OCI-LY3 (cell line): ENCODE measurements around the gene ZNF165.
"Not testable (repeated sequence)": the region's sequence is repeated elsewhere in the genome, so short reads cannot be mapped to it uniquely, and the experiment has no call there.

Experiments used
- H2AFZ ChIP-seq: fragments of 200-600, 300-600 bp; shearing (Covaris generic); 2 replicates; pipeline ENCODE4 v1.6.0; 2014; ENCODE audit warnings: antibody characterized with exemption, low read depth, low read length
- H3K27ac ChIP-seq: fragments of 200-600, 300-600 bp; sonication (generic); 2 replicates; pipeline ENCODE4 v1.5.1; 2014; ENCODE audit warnings: mild to moderate bottlenecking, low read length, moderate library complexity, mixed read lengths
- H3K27me3 ChIP-seq: fragments of 200-600, 300-600 bp; sonication (generic); 2 replicates; pipeline ENCODE4 v1.6.1; 2014; ENCODE audit warnings: low read depth, low read length, mixed read lengths
- H3K36me3 ChIP-seq: fragments of 200-600, 300-600 bp; sonication (generic); replicated peaks from 2 replicates; pipeline ENCODE3; 2014; ENCODE audit warnings: low read depth, low read length, mixed read lengths
- H3K4me1 ChIP-seq: fragments of 300-600, 200-600 bp; sonication (generic); 2 replicates; pipeline ENCODE4 v1.6.1; 2014; ENCODE audit warnings: low read length, mixed read lengths
- H3K4me2 ChIP-seq: fragments of 200-600, 300-600 bp; sonication (generic); 2 replicates; pipeline ENCODE4 v1.6.1; 2014; ENCODE audit warnings: low read length, mixed read lengths
- H3K4me3 ChIP-seq: fragments of 300-600, 200-600 bp; sonication (generic); 2 replicates; pipeline ENCODE4 v1.5.1; 2014; ENCODE audit warnings: antibody characterized with exemption, mild to moderate bottlenecking, low read length, moderate library complexity
- H3K79me2 ChIP-seq: fragments of 300-600, 200-600 bp; shearing (Covaris generic); 2 replicates; pipeline ENCODE4 v1.6.1; 2014; ENCODE audit warnings: mild to moderate bottlenecking, low read length, mixed read lengths
- H3K9ac ChIP-seq: fragments of 300-600, 200-600 bp; shearing (Covaris generic); 2 replicates; pipeline ENCODE4 v1.6.0; 2014; ENCODE audit warnings: mild to moderate bottlenecking, low read length, moderate library complexity
- H3K9me3 ChIP-seq: fragments of 200-600, 300-600 bp; shearing (Covaris generic); 2 replicates; pipeline ENCODE4 v1.6.1; 2014; ENCODE audit warnings: low read length, mixed read lengths; ENCODE audit not compliant: insufficient read depth
- H4K20me1 ChIP-seq: fragments of 200-600, 300-600 bp; sonication (generic); 2 replicates; pipeline ENCODE4 v1.6.1; 2016; ENCODE audit warnings: low read length, mixed read lengths; ENCODE audit not compliant: insufficient read depth
- EZH2phosphoT487 ChIP-seq: fragments of 200-600 bp; shearing (Covaris generic); IDR thresholded peaks from 2 replicates; pipeline ENCODE4 v1.6.1; 2018; ENCODE audit warnings: antibody characterized with exemption, mixed run types, low read depth
- TF ChIP-seq, protein P1 (sequence below): fragments of 200-600, 300-600 bp; sonication (generic); IDR thresholded peaks from 2 replicates; pipeline ENCODE4 v1.5.1; 2014; ENCODE audit warnings: antibody characterized with exemption, low read length, low read depth

The ZNF165 gene

GRCh38 chr6:28080381-28080630 is at the start of gene ZNF165:
Gene ZNF165 (plus strand): TSS chr6:28080568. CDS start chr6:28085481, 4,913 bp downstream.
- H2AFZ ChIP-seq, result peak within 1 kb of the TSS; percentile 95; the same call in 1 of the 2 replicates
- peaks cover 12% of the 10 kb centered on the region for H3K36me3 ChIP-seq
- H3K4me1 ChIP-seq, result peaks cover 31% of the 10 kb centered on the region
- H3K9ac ChIP-seq, result peak within 1 kb of the TSS; percentile 89
- H4K20me1 ChIP-seq, H3K9me3 ChIP-seq, H3K27me3 ChIP-seq, H3K79me2 ChIP-seq: not testable (repeated sequence)
- peak within 1 kb of the TSS; percentile 86 for H3K4me2 ChIP-seq
- peak within 1 kb of the TSS; percentile 97 for H3K27ac ChIP-seq
- peak within 1 kb of the TSS; percentile 95 for H3K4me3 ChIP-seq

GRCh38 chr6:28053584-28053983 is 26.8 kb upstream of the ZNF165 start:
- Histone ChIP-seq H3K4me2 (no peak overlapping the region), H3K27me3 (no peaks in the 10 kb centered on the region), H3K4me1 (no peaks in the 10 kb centered on the region), H3K4me3 (no peak overlapping the region), H3K36me3 (no peaks in the 10 kb centered on the region), H2AFZ (no peak overlapping the region), H3K27ac (no peak overlapping the region), H4K20me1 (no peaks in the 10 kb centered on the region), H3K79me2 (no peaks in the 10 kb centered on the region), H3K9me3 (no peaks in the 10 kb centered on the region), H3K9ac (no peak overlapping the region)
- no peak for TF ChIP-seq EZH2phosphoT487
- TF ChIP-seq, protein P1, sequence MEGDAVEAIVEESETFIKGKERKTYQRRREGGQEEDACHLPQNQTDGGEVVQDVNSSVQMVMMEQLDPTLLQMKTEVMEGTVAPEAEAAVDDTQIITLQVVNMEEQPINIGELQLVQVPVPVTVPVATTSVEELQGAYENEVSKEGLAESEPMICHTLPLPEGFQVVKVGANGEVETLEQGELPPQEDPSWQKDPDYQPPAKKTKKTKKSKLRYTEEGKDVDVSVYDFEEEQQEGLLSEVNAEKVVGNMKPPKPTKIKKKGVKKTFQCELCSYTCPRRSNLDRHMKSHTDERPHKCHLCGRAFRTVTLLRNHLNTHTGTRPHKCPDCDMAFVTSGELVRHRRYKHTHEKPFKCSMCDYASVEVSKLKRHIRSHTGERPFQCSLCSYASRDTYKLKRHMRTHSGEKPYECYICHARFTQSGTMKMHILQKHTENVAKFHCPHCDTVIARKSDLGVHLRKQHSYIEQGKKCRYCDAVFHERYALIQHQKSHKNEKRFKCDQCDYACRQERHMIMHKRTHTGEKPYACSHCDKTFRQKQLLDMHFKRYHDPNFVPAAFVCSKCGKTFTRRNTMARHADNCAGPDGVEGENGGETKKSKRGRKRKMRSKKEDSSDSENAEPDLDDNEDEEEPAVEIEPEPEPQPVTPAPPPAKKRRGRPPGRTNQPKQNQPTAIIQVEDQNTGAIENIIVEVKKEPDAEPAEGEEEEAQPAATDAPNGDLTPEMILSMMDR, result no peak

GRCh38 chr6:28060405-28060804 is 20.0 kb upstream of the ZNF165 start:
- no peaks in the 10 kb centered on the region for H3K4me1 ChIP-seq
- H2AFZ ChIP-seq, result no peak overlapping the region
- H3K4me2 ChIP-seq, result no peak overlapping the region
- TF ChIP-seq, protein P1, result no peak
- no peak for TF ChIP-seq EZH2phosphoT487
- no peaks in the 10 kb centered on the region for H4K20me1 ChIP-seq
- H3K4me3 ChIP-seq, result no peak overlapping the region
- H3K9ac ChIP-seq, result no peak overlapping the region
- no peaks in the 10 kb centered on the region for H3K9me3 ChIP-seq
- no peak overlapping the region for H3K27ac ChIP-seq
- H3K79me2 ChIP-seq, result no peaks in the 10 kb centered on the region
- H3K36me3 ChIP-seq, result no peaks in the 10 kb centered on the region
- H3K27me3 ChIP-seq, result no peaks in the 10 kb centered on the region

GRCh38 chr6:28064272-28064671 is 16.1 kb upstream of the ZNF165 start:
- Histone ChIP-seq H3K36me3 (no peaks in the 10 kb centered on the region), H4K20me1 (no peaks in the 10 kb centered on the region), H2AFZ (no peak overlapping the region), H3K79me2 (no peaks in the 10 kb centered on the region), H3K4me1 (no peaks in the 10 kb centered on the region), H3K4me3 (no peak overlapping the region), H3K27me3 (no peaks in the 10 kb centered on the region), H3K4me2 (no peak overlapping the region), H3K9ac (no peak overlapping the region), H3K9me3 (no peaks in the 10 kb centered on the region), H3K27ac (no peak overlapping the region)
- TF ChIP-seq EZH2phosphoT487, result no peak
- TF ChIP-seq, protein P1, result no peak

DNA sequence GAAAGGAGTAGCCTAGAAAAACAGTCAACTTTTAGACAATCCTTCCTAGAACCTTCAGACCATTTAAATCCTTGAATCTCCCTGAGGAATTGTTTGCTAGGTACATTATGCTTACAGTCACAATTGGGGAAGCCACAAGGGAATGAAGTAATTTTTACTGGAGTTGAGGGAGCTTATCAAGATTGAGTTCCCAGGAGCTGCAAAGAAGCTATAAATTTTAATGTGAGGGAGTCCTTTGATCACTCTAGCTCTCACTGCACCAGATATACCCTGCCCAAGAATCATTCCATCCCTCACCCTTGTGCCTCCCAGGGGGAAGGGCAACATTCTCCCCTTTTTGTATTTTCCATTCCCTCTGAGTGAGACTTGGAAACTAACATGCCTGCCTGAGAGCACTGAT is 12.3 kb upstream of the ZNF165 start:
- H3K9me3 ChIP-seq, result no peaks in the 10 kb centered on the region
- H3K79me2 ChIP-seq, result no peaks in the 10 kb centered on the region
- H2AFZ ChIP-seq, result no peak overlapping the region
- H3K9ac ChIP-seq, result no peak overlapping the region
- no peaks in the 10 kb centered on the region for H3K27me3 ChIP-seq
- no peak overlapping the region for H3K4me3 ChIP-seq
- TF ChIP-seq EZH2phosphoT487, result no peak
- TF ChIP-seq, protein P1, result no peak
- no peaks in the 10 kb centered on the region for H4K20me1 ChIP-seq
- peaks cover 4% of the 10 kb centered on the region; the same call in 1 of the 2 replicates for H3K4me1 ChIP-seq
- H3K27ac ChIP-seq, result no peak overlapping the region
- H3K36me3 ChIP-seq, result no peaks in the 10 kb centered on the region
- H3K4me2 ChIP-seq, result no peak overlapping the region

DNA sequence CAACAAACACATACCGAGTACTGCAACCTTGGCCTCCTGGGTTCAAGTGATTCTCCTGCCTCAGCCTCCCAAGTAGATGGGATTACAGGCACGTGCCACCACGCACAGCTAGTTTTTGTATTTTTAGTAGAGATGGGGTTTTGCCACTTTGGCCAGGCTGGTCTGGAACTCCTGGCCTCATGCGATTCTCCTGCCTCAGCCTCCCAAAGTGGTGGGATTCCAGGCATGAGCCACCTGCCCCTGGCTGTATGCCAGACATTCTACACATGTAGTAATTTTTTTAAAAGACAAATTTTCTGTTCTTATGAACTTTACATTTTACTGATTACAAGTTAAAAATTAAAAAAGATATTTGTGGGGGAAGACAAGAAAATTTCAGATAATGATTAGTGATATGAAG is 9.4 kb upstream of the ZNF165 start:
- H3K4me2 ChIP-seq, H3K4me3 ChIP-seq, H3K27ac ChIP-seq, H3K4me1 ChIP-seq, H3K79me2 ChIP-seq, H4K20me1 ChIP-seq, H3K36me3 ChIP-seq, H3K27me3 ChIP-seq, H3K9ac ChIP-seq, H2AFZ ChIP-seq, H3K9me3 ChIP-seq: not testable (repeated sequence)
